NCI-H748 (cell line): ENCODE results near the gene LBHD2.

ENCODE experiments used
- DNase-seq: peaks from one replicate; lab custom pipeline; 2025; ENCODE audit not compliant: unreplicated experiment; lab: John Stamatoyannopoulos, UW

The LBHD2 gene

GRCh38 chr14:103090481-103091020 lies 6.5 kb downstream of the LBHD2 start:
- no peak for DNase-seq

GRCh38 chr14:103091041-103091882 lies 7.3 kb downstream of the LBHD2 start:
- peak; percentile 58 for DNase-seq

- DNase-seq: no peak
These were observed 7.8 kb downstream of the LBHD2 start for GRCh38 chr14:103091883-103092222.

GRCh38 chr14:103093856-103094405 lies 9.9 kb downstream of the LBHD2 start:
- no peak for DNase-seq

GRCh38 chr14:103094406-103095209 lies 10.6 kb downstream of the LBHD2 start, which contains the start of gene EXOC3L4:
EXOC3L4 (plus strand) TSS chr14:103094725; CDS start chr14:103100220, 5,495 bp downstream.
- DNase-seq: no peak

GRCh38 chr14:103095210-103095778 lies 11.3 kb downstream of the LBHD2 start:
- no peak for DNase-seq

- no peak for DNase-seq
These were observed 12.4 kb downstream of the LBHD2 start for GRCh38 chr14:103096387-103096786.

- DNase-seq: no peak
These were observed 13.4 kb downstream of the LBHD2 start for GRCh38 chr14:103097244-103097993.

GRCh38 chr14:103097994-103098957 lies 14.3 kb downstream of the LBHD2 start:
- DNase-seq: no peak

- no peak for DNase-seq
These were observed 15.2 kb downstream of the LBHD2 start for GRCh38 chr14:103099081-103099732.

- DNase-seq: no peak
These were observed 15.8 kb downstream of the LBHD2 start for GRCh38 chr14:103099733-103100280.

- no peak for DNase-seq
These were observed 16.5 kb downstream of the LBHD2 start for GRCh38 chr14:103100281-103101121.

GRCh38 chr14:103101257-103101962 lies 17.4 kb downstream of the LBHD2 start:
- no peak for DNase-seq

- DNase-seq: no peak
These were observed 18.1 kb downstream of the LBHD2 start for GRCh38 chr14:103101963-103102688.

- DNase-seq: no peak
These were observed 18.8 kb downstream of the LBHD2 start for GRCh38 chr14:103102689-103103260.
